Measurements from ENCODE around the gene SCN4B.

DNA sequence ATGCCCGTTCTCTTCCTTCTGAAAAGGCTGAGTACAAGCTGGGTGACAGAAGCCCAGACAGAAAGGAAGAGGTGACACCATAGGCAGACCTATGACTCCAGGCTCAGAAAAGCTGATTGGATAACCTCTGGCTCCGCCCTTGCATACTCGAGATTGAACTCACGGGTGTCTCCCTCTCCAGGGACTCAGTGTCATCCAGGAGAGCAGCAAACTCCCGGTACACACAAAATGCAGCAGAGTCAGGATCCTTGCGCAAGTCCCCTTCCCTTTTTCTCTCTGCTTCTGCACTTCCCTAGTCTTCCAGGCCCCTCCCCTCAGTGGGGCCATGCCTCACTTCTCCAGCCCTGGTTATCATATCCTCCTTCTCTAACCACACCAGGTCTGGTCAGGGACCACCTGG is 9.8 kb downstream of the SCN4B start:
- TF ChIP-seq, protein P1, sequence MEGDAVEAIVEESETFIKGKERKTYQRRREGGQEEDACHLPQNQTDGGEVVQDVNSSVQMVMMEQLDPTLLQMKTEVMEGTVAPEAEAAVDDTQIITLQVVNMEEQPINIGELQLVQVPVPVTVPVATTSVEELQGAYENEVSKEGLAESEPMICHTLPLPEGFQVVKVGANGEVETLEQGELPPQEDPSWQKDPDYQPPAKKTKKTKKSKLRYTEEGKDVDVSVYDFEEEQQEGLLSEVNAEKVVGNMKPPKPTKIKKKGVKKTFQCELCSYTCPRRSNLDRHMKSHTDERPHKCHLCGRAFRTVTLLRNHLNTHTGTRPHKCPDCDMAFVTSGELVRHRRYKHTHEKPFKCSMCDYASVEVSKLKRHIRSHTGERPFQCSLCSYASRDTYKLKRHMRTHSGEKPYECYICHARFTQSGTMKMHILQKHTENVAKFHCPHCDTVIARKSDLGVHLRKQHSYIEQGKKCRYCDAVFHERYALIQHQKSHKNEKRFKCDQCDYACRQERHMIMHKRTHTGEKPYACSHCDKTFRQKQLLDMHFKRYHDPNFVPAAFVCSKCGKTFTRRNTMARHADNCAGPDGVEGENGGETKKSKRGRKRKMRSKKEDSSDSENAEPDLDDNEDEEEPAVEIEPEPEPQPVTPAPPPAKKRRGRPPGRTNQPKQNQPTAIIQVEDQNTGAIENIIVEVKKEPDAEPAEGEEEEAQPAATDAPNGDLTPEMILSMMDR (IDR thresholded peaks at IDR 0.05), result no peak
- TF ChIP-seq POLR2A (IDR thresholded peaks at IDR 0.05), result no peak

Data from Peyer's patch (tissue), 4 donors.